ENCODE measurements around the gene SLC5A3.

The SLC5A3 gene

GRCh38 chr21:34112316-34113033, 39.1 kb downstream of the SLC5A3 start:
- H3K27ac ChIP-seq = no peak overlapping the region

GRCh38 chr21:34113842-34114241, 40.5 kb downstream of the SLC5A3 start:
- H3K27ac ChIP-seq = no peak overlapping the region
- no peak for TF ChIP-seq CTCF (IDR thresholded peaks at IDR 0.05)
- TF ChIP-seq ZFX (IDR thresholded peaks at IDR 0.05; ENCODE audit: borderline replicate concordance) = no peak

More at GRCh38 chr21:34112316-34113033, 39.1 kb downstream of the SLC5A3 start:
- TF ChIP-seq CTCF (IDR thresholded peaks at IDR 0.05) (no peak), ZFX (IDR thresholded peaks at IDR 0.05; ENCODE audit: borderline replicate concordance) (no peak)

- TF ChIP-seq ZFX (IDR thresholded peaks at IDR 0.05; ENCODE audit: borderline replicate concordance) (no peak), CTCF (IDR thresholded peaks at IDR 0.05) (no peak)
Measured at GRCh38 chr21:34115160-34115559, 41.8 kb downstream of the SLC5A3 start.

GRCh38 chr21:34116569-34116968, 43.2 kb downstream of the SLC5A3 start:
- H3K27ac ChIP-seq = no peak overlapping the region
- TF ChIP-seq ZFX (IDR thresholded peaks at IDR 0.05; ENCODE audit: borderline replicate concordance) (no peak), CTCF (IDR thresholded peaks at IDR 0.05) (no peak)

More at GRCh38 chr21:34115160-34115559, 41.8 kb downstream of the SLC5A3 start:
- no peak overlapping the region for H3K27ac ChIP-seq

- no peak overlapping the region for H3K27ac ChIP-seq
- no peak for TF ChIP-seq ZFX (IDR thresholded peaks at IDR 0.05; ENCODE audit: borderline replicate concordance)
- no peak for TF ChIP-seq CTCF (IDR thresholded peaks at IDR 0.05)
Measured at GRCh38 chr21:34120867-34121266, 47.5 kb downstream of the SLC5A3 start.

- no peak overlapping the region for H3K27ac ChIP-seq
- TF ChIP-seq ZFX (IDR thresholded peaks at IDR 0.05; ENCODE audit: borderline replicate concordance) = no peak
- TF ChIP-seq CTCF (IDR thresholded peaks at IDR 0.05) = no peak
Measured at GRCh38 chr21:34122047-34122446, 48.7 kb downstream of the SLC5A3 start.
